GM21526 (cell line): ENCODE measurements around the gene OR51E1.

Experiments used
- ATAC-seq: cut with Tn5 transposase; IDR thresholded peaks from one replicate; pipeline ENCODE4 v1.9.1; 2021; ENCODE audit warnings: moderate library complexity; ENCODE audit not compliant: unreplicated experiment, low FRiP score

Gene OR51E1

GRCh38 chr11:4704790-4705334, 61.1 kb downstream of the OR51E1 start:
- ATAC-seq: no peak
